ENCODE results near the gene RBM4.

Gene RBM4

DNA sequence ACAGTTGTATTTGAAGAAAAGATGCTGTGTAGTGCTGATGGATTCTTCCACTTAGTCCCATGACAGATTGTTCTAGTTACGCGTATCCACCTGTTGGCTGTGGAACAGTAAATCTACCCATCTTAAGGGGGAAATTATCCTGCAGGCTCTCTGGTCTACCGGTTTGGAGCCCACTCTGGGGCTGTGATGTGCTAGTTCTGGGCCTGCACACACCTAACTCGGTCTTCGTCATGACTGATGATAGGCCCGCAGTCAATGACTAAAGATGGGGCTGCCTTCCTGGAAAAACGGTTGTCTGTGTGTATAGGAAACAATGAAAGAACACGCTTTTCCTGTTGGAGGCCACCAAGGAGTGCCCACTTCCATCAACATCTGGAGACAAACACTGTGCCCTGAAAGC is 45.4 kb downstream of the RBM4 start:
- Histone ChIP-seq H3K27me3 (ENCODE audit: insufficient read depth, low read length, poor library complexity, severe bottlenecking) (no peaks in the 10 kb centered on the region), H3K79me2 (ENCODE audit: insufficient read depth, low read length) (no peaks in the 10 kb centered on the region), H3K36me3 (ENCODE audit: insufficient read depth, low read length) (no peaks in the 10 kb centered on the region), H3K9ac (ENCODE audit: low read depth, low read length, poor library complexity, severe bottlenecking) (no peak overlapping the region), H2AFZ (ENCODE audit: low read length) (no peak overlapping the region), H3K9me3 (ENCODE audit: insufficient read depth, low read depth, low read length) (no peaks in the 10 kb centered on the region), H4K20me1 (ENCODE audit: insufficient read depth, low read length, poor library complexity, severe bottlenecking) (no peaks in the 10 kb centered on the region), H3F3A (ENCODE audit: low read depth) (no peaks in the 10 kb centered on the region), H3K4me1 (ENCODE audit: insufficient read depth, low read length, poor library complexity, severe bottlenecking) (no peaks in the 10 kb centered on the region), H3K4me2 (ENCODE audit: low read depth, low read length, poor library complexity, severe bottlenecking) (no peak overlapping the region), H3K4me3 (ENCODE audit: low read length, poor library complexity, severe bottlenecking) (no peak overlapping the region), H3K9me2 (replicated peaks; ENCODE audit: low read depth, low read length) (no peaks in the 10 kb centered on the region)
- TF ChIP-seq, protein P1, sequence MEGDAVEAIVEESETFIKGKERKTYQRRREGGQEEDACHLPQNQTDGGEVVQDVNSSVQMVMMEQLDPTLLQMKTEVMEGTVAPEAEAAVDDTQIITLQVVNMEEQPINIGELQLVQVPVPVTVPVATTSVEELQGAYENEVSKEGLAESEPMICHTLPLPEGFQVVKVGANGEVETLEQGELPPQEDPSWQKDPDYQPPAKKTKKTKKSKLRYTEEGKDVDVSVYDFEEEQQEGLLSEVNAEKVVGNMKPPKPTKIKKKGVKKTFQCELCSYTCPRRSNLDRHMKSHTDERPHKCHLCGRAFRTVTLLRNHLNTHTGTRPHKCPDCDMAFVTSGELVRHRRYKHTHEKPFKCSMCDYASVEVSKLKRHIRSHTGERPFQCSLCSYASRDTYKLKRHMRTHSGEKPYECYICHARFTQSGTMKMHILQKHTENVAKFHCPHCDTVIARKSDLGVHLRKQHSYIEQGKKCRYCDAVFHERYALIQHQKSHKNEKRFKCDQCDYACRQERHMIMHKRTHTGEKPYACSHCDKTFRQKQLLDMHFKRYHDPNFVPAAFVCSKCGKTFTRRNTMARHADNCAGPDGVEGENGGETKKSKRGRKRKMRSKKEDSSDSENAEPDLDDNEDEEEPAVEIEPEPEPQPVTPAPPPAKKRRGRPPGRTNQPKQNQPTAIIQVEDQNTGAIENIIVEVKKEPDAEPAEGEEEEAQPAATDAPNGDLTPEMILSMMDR (conservative IDR thresholded peaks at IDR 0.05; ENCODE audit: low read length): no peak
- TF ChIP-seq EZH2phosphoT487 (IDR thresholded peaks at IDR 0.05; ENCODE audit: borderline replicate concordance): no peak

DNA sequence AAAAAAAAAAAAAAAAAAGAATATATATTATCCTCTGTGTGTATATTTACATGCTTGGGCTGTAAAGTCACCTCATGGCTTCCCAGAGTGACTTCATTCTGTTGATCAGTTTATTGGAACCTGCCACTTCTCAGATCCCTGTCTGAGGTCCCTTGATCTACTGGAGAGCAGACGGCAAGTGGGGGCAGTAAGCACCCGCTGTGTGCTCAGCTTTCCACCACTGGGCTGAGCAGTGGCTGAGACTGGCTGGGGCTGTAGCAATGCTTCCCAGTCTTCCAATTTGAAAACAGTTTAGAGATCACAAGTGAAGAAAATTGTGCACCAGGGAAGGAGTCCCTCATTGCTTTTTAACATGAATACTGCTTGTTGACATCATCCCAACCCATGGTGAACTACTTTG is 46.1 kb downstream of the RBM4 start:
- no peak overlapping the region for H3K4me3 ChIP-seq (ENCODE audit: low read length, poor library complexity, severe bottlenecking)
- H4K20me1 ChIP-seq (ENCODE audit: insufficient read depth, low read length, poor library complexity, severe bottlenecking): no peaks in the 10 kb centered on the region
- H3K9me3 ChIP-seq (ENCODE audit: insufficient read depth, low read depth, low read length): no peaks in the 10 kb centered on the region
- no peaks in the 10 kb centered on the region for H3K79me2 ChIP-seq (ENCODE audit: insufficient read depth, low read length)
- H3K9me2 ChIP-seq (replicated peaks; ENCODE audit: low read depth, low read length): no peaks in the 10 kb centered on the region
- H3K4me1 ChIP-seq (ENCODE audit: insufficient read depth, low read length, poor library complexity, severe bottlenecking): no peaks in the 10 kb centered on the region
- H3K27me3 ChIP-seq (ENCODE audit: insufficient read depth, low read length, poor library complexity, severe bottlenecking): no peaks in the 10 kb centered on the region
- no peaks in the 10 kb centered on the region for H3F3A ChIP-seq (ENCODE audit: low read depth)
- H3K9ac ChIP-seq (ENCODE audit: low read depth, low read length, poor library complexity, severe bottlenecking): no peak overlapping the region
- H3K4me2 ChIP-seq (ENCODE audit: low read depth, low read length, poor library complexity, severe bottlenecking): no peak overlapping the region
- H2AFZ ChIP-seq (ENCODE audit: low read length): no peak overlapping the region
- TF ChIP-seq EZH2phosphoT487 (IDR thresholded peaks at IDR 0.05; ENCODE audit: borderline replicate concordance): no peak
- TF ChIP-seq, protein P1 (conservative IDR thresholded peaks at IDR 0.05; ENCODE audit: low read length): no peak
- no peaks in the 10 kb centered on the region for H3K36me3 ChIP-seq (ENCODE audit: insufficient read depth, low read length)

DNA sequence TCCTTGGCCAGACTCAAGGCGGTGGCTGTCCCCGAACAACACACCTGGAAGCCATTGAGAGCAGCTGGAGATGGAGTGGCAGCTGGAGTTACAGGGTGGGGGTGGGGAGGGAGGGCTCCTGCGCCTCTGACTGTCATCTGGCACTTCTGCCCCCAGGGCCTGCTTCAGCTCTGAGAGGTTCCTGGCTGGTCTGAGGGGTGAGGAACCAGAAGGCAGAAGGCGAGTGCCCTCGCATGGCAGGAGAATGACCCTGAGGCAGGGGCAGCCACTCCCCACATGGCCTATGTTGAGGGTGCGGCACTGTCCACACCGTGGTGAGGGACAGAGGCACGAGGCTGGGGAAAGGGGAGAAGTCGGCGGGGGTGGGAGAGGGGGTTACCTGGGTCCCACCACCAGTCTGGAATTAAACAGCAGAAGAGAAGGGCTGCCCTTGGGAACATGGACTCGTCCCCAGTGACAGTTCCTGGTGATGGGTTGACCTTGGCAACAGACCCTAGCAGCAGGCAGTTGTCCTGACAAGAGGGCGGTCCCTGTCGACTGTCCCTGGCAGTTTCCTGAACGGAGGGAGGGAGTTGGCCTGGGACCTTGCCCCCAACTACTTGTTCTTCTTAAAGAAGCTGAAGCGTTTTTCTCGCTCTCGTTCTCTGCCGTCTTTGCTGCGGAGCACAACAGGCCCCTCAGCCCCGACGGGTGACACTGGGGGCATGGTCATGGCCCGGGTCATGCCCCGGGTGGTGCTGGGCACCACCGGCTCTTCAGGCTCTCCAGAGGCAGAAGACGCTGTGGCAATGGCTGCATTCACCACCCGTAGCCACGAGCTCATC is 47.0 kb downstream of the RBM4 start:
- no peaks in the 10 kb centered on the region for H3F3A ChIP-seq (ENCODE audit: low read depth)
- H3K36me3 ChIP-seq (ENCODE audit: insufficient read depth, low read length): no peaks in the 10 kb centered on the region
- no peak for TF ChIP-seq EZH2phosphoT487 (IDR thresholded peaks at IDR 0.05; ENCODE audit: borderline replicate concordance)
- TF ChIP-seq, protein P1 (conservative IDR thresholded peaks at IDR 0.05; ENCODE audit: low read length): no peak
- H3K79me2 ChIP-seq (ENCODE audit: insufficient read depth, low read length): no peaks in the 10 kb centered on the region
- H3K4me3 ChIP-seq (ENCODE audit: low read length, poor library complexity, severe bottlenecking): no peak overlapping the region
- no peaks in the 10 kb centered on the region for H3K9me3 ChIP-seq (ENCODE audit: insufficient read depth, low read depth, low read length)
- no peaks in the 10 kb centered on the region for H4K20me1 ChIP-seq (ENCODE audit: insufficient read depth, low read length, poor library complexity, severe bottlenecking)
- H3K4me1 ChIP-seq (ENCODE audit: insufficient read depth, low read length, poor library complexity, severe bottlenecking): no peaks in the 10 kb centered on the region
- no peak overlapping the region for H3K9ac ChIP-seq (ENCODE audit: low read depth, low read length, poor library complexity, severe bottlenecking)
- H3K4me2 ChIP-seq (ENCODE audit: low read depth, low read length, poor library complexity, severe bottlenecking): no peak overlapping the region
- no peaks in the 10 kb centered on the region for H3K27me3 ChIP-seq (ENCODE audit: insufficient read depth, low read length, poor library complexity, severe bottlenecking)
- H2AFZ ChIP-seq (ENCODE audit: low read length): no peak overlapping the region
- H3K9me2 ChIP-seq (replicated peaks; ENCODE audit: low read depth, low read length): no peaks in the 10 kb centered on the region

All from Loucy (cell line).